CD4-positive, alpha-beta T cell treated with Interleukin-10 for 1 hour (primary cell): ENCODE measurements around the gene SRPRB.

Source experiments
- DNase-seq: peaks from one replicate; pipeline ENCODE4 v3.0.0-alpha.2; 2020

SRPRB gene, protein sequence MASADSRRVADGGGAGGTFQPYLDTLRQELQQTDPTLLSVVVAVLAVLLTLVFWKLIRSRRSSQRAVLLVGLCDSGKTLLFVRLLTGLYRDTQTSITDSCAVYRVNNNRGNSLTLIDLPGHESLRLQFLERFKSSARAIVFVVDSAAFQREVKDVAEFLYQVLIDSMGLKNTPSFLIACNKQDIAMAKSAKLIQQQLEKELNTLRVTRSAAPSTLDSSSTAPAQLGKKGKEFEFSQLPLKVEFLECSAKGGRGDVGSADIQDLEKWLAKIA

DNA sequence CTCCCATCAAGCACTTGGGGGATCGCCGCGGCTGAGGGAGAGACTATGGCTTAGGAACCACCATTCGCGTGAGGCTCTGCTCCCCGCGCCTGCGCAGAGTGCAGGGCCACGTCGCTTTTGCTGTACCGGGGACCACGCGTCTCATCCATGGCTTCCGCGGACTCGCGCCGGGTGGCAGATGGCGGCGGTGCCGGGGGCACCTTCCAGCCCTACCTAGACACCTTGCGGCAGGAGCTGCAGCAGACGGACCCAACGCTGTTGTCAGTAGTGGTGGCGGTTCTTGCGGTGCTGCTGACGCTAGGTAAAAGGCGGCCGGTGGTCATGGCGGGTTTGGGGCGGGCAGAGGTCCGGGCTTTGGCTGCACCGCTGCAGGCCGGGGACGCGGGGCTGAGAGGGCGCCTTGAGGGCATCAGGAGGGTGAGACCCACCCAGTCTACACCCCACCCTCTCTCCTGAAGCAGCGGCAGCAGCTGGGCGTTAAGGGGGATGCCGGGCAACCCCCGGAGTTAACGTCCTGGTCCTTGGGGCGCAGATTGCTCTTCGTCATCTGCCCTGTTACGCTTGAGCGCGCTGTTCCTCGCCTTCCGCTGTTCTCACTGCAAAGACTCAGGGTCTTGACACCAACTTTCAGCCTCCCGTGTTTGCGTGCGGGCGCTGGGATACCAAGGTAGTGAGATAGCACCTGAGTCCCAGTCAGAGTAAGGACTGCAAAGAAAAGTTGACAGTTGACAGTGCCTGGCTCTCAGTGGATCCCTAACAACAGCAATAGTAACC is at the start of gene SRPRB:
Gene SRPRB, plus strand, starts transcription at position 114 of the 774 bp plus-strand sequence. Its CDS starts 34 bp downstream, at position 148.
- DNase-seq = peak; percentile 97

DNA sequence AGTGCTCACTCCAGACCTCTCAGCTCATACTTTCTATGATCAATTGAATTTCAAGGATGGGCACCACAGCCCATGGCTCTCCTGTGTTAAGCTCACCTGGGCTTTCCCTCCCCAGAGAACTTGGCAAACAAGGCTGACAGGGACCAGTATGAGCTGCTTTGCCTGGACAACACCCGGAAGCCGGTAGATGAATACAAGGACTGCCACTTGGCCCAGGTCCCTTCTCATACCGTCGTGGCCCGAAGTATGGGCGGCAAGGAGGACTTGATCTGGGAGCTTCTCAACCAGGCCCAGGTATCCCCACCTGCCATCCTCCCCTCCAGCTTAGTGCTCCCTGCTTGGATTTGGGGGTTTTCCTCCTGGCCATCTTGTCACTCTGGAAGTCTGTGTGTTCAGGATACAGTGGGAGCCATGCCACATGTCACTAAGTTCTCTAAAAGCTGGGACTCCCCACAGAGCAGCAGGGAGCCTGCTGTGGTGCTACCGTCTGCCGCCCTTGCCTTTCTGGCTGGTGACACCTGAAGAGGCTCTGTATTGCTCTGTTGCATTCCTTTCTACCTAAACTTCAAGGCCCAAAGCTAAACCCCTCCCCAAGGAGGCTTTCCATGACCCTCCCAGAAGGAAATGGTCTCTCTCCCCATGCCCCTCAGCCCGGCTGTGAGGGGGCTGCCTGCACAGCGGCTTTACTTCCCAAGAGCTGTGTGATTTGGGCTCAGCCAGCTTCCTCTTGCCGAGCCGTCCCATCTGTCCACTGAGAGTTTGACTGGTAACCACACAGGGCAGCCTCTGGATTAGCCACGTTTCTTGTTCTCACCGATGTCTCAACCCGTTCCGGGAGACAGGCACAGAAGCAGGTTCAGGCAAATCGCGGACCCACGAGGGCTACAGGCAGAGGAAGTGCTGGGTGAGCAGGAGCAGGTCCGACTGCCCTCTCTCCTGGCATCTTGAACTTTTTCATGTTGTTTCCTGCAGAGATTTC is 48.6 kb upstream of the SRPRB start:
- DNase-seq = no peak

DNA sequence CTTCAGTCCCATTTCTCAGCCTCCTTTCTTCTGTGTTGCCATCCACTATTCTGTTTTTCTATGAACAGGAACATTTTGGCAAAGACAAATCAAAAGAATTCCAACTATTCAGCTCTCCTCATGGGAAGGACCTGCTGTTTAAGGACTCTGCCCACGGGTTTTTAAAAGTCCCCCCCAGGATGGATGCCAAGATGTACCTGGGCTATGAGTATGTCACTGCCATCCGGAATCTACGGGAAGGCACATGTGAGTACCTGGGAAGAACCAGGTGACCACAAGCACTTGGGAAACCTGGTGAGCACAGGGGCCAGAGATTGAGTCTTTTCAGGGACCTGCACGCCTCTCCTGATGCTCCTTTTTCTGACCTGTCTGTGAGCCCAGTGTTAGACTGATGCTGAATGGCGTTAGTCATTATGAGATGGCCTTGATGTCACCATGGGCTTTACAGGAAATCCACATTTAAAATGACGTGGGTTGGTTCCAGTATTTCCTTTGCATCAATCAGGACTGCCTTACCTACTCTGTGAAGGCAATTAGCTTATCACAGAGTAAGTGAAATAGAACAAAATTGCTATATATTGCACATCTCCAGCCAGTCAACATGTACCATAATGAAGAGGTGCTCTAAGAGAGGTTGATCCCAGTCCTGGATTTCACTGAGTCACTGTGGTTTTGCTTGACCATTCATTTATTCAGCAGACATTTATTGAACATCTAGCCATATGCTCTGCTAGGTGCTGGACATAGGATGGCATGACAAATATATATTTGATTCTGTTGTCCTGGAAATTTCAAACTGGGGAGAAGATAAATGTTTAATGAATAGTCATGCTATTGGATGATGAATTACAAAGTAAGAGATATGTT is 47.7 kb upstream of the SRPRB start:
- DNase-seq = no peak

DNA sequence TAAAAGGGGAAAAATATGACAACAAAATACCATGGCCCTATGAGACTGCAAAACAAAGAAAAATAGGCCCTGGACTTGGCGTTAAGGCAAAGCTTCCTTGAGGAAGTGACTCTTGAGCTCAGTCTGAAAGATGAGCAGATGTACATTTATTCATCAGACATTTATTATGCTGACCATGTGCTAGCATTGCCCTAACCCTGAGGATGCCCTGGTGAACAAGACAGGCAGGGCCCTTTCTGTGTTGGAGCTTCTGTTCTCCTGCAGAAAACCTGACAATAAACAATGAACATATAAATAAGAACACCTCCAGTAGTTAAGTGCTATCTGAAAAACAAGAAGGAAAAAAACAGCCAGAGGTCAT is 47.1 kb upstream of the SRPRB start:
- DNase-seq = no peak

DNA sequence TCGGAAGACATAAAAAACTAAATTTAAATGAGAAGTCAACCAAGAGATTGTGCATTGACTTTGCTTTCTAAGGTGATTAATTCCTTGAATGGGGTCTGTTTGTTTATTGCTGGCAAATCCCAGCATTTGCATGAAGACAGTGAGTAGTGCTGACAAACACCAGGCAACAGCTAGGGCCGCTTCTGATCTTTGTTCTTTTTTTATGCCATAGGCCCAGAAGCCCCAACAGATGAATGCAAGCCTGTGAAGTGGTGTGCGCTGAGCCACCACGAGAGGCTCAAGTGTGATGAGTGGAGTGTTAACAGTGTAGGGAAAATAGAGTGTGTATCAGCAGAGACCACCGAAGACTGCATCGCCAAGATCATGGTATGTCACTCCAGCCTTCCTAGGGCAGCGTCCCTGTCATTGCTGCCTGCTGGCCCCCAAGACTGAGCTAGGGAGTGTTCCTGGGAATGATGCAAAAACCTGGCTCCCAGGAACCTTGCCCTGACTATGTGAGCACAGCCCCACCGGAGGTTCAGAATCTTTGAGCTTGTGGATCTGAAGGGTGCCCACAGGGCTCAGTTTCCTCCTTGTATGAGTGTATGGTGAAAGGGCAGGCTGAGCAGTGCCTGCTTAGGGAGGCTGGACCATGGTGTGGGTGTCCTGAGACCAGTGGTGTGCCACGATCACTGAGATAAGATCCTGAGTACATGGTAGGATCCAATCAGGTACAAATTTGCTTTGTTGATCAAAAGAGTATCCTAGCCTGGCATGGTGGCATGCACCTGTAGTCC is 46.5 kb upstream of the SRPRB start:
- no peak for DNase-seq

DNA sequence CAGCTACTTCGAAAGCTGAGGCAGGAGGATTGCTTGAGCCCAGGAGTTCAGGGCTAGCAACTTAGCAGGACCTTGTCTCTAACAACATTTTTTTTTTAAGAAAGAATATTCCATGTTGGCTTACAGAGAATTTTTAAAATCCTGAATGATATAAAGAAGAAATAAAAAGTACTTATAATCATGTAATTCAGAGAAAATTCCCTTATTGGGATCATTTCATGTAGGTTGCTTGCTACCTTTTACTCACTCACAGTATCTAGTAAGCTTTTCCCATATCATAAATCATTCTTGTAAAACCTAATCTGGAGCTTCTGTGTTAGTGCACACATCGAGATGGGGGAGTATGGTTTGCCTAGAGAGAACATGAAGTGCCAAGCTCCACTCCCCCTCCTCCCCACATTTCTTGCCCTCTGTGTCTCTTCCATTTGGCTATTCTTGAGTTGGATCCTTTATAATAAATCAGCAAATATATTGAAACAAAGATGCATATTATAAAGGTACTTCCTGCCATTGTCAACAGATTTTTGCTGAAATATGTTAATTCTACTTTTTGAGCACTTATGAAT is 45.8 kb upstream of the SRPRB start:
- DNase-seq = no peak

DNA sequence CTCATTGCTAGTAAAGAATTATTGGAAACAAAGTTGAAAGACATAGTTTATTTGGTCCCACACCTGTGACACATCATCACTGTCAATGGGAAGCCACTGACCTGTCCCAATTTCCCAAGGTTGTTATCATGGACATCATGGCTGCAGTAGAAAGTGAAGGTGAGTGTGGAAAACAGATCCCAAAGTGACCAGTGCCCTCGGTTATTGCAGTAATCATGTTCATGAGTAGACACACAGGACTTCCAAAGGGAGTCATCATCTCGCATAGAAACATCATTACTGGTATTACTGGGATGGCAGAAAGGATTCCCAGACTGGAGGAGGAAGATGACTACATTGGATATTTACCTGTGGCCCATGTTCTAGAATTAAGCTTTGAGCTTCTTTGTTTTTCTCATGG is 44.7 kb upstream of the SRPRB start:
- no peak for DNase-seq

DNA sequence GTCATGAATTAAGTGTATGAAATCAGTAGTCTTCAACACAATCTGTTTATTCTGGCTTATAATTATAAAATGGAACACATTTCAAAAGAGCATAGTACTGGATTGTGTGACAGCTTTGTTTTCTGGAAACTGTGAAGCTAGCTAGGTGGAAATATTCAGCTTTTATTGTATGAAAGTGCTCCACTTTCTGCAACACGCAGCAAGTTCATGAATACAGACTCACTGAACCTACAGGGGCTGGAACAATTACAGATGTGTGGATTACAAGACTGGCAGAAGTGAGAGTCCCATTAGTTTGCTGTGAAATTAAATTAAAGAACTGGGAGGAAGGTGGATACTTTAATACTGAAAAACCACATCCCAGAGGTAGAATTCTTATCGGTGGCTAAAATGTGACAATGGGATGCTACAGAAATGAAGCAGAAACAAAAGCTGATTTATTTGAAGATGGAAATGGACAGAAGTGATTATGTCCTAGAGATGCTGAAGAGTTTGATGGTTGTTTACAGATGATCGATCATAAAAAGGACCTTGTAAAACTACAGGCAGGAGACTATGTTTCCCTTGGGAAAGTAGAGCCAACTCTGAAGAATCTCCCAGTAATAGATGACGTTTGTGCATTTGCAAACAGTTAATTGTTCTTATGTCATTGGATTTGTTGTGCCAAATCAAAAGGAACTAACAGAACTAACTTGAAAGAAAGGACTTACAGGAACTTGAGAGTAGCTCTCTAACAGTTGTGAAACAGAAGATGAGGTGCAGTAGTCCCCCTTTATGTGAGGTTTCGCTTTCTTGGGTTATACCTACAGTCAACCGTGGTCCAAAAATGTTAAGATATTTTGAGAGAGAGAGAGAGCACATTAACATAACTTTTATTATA is 43.8 kb upstream of the SRPRB start:
- no peak for DNase-seq

DNA sequence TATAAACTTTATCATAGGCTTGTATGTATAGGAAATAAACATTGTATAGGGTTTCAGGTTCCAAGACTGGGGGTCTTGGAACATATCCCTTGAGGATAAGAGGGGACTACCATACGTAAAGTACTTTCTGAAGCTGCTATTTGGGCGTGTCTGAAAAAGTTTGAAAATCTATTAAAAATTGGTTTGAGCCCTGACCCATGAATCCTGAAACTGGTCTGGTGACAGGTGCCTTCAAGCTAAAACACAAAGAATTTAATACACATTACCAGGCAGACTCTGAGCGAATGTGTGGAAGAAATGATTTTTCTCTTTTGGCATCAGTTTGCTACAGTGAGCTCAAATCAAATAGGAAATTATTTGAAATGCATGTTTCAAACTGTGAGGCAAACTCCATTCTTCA is 43.1 kb upstream of the SRPRB start:
- no peak for DNase-seq

DNA sequence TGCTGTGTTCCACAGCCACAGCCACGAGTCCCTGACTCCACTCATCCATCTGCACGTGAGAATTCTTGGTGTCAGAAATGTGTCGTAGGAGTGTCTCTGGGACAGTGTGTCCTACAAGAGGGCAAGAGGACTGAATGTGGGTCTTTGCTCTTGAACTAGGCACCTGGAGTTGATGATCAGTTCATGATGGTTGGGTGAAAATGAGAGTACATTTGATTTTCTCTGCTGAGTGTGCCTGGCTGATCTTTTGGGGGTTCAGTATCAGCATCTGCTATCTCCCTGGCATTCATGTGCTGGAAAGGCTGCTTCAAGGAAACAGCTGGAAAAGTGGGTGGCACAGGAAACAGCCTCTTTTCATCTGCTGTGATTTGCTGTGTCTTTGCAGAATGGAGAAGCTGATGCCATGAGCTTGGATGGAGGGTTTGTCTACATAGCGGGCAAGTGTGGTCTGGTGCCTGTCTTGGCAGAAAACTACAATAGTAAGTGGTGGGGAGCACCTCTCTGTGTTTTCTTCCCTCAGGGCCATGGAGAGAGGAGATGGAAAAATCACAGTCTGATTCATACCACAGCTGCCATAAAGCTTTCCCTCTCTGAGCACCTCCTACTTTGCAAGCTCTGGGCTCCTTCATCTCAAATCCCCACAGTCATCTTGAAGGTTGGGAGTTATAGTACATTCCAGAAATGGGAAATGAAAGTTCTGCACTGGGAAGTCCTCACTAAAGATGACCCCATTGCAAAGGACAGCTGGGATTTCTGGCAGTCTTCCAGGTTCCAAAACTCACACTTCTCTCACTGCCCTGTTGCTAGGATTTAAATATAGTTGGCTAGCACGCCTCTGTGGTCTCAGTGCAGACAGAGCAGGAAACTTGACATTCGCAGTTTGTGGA is 41.6 kb upstream of the SRPRB start:
- DNase-seq = no peak

DNA sequence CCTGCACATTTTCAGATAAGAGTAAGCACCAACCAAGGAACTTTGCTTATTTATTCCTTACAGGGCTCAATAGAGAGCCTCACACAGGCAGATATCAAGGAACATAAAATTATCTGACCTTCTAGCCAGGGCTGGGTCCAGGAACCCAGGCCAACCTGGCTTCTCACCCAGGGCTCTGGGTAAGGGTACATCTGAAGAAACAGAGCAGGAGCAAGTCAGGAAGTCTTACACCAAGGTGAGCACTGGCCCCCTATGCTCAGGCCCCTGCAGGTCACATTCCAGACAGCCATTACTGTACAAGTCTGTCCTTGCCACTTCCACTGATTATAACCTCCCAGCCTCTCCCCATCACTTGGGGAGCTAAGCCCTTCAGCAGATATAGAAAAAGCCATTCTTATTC is 40.4 kb upstream of the SRPRB start:
- DNase-seq = no peak

DNA sequence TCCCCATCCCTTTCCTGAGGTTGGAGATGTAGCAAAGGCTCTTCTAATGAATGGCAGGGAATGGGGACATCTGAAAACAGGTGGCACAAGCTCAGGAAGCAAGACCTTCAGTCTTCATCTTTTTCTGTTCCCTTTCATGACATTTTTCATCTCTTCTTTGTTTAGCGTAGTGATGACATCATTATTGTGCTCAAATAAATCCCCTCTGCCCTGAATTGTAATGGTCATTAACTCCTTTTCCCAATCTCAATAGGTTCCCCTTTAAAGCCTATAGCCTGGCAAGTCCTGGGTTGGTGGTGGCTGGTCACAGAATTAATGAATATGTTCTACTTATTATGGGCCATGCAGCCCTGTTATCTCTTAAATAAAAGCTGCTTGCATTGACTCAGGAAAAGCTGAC is 38.0 kb upstream of the SRPRB start:
- no peak for DNase-seq

DNA sequence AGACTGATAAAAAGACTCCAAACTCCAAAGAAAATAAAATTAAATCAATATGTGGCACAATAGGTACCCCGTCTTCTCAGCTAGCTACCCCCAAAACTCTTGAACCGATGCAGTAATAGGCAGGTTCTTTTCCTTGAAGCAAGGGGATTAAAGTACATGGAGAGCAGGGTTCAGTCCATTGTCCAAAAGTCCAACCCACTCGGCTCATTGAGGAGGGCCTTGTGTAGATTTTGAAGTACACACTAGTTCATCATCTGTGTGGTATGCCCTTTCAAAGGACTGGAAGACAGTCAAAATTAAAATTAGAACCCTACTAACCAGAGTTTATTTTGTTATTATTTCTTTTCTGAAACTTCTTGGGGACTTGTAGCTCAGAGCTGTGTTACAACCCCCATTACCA is 36.1 kb upstream of the SRPRB start:
- DNase-seq = no peak

DNA sequence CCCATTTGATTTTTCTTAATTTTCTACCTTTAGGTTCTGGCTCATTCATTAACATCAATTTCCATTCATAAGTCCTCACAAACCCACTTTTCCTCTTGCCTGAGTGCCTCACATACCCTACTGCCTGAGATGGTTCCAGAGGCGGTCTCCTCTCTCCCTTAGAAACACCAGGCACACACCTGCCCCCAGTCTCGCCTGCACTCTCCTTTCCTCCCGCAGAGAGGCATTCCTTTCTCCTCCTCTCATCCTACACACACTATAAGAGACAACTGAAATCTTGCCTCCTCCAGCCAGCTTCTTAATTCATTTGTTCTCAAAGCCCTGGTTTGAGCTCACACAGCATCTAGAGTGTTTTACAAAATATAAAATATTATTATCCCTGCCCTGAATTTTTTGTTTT is 31.9 kb upstream of the SRPRB start:
- DNase-seq = no peak

DNA sequence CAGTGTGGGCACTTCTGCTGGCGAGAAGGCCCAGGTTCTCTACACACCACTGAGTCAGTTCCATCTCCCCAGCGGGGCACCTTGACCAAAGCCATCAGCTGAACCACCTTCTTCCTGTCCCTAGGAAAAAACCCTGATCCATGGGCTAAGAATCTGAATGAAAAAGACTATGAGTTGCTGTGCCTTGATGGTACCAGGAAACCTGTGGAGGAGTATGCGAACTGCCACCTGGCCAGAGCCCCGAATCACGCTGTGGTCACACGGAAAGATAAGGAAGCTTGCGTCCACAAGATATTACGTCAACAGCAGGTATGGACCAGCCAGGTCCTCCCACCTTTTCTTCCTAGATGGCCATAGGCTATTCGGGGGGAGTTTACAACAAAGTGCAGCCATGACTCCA is 30.3 kb upstream of the SRPRB start:
- DNase-seq = no peak

DNA sequence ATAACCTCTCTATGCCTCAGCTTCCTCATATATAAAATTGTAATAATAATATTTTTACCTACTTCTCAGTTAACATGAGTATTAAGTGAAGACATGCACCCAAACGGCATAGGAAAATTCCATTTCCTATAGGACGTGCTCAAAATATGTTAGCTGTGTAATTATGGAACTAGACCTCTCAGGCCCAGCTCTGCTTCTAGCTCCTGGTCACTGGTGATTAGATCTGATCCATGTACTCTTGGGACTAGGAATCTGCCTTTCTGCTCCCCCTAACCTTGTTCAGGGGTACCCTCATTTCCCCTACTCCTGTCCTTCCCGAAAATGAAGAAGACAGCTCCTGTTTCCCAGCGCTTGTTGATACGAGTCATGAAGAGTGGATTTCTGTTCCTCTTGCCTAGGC is 29.8 kb upstream of the SRPRB start:
- DNase-seq = no peak

DNA sequence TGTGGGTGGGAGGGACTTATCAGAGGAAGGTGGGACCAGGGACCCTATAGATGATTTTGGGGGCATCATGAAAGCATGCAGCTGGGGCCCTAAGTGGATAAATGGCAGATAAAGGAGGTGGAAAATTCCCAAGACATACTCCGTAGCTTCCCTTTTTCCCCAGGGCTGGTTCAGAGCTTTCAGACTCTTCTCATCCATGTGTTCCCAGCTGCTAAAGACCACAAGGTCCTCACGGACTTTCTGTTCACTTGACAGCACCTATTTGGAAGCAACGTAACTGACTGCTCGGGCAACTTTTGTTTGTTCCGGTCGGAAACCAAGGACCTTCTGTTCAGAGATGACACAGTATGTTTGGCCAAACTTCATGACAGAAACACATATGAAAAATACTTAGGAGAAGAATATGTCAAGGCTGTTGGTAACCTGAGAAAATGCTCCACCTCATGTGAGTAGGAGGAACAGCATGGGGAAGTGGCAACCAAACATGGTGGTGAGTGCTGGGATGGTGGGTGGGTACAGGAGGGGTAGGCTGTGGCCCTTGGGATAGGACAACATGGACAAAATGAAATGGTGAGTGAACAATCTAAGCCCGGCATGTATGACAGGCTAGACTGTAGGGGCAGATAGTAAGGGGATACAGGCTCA is 28.7 kb upstream of the SRPRB start:
- no peak for DNase-seq

DNA sequence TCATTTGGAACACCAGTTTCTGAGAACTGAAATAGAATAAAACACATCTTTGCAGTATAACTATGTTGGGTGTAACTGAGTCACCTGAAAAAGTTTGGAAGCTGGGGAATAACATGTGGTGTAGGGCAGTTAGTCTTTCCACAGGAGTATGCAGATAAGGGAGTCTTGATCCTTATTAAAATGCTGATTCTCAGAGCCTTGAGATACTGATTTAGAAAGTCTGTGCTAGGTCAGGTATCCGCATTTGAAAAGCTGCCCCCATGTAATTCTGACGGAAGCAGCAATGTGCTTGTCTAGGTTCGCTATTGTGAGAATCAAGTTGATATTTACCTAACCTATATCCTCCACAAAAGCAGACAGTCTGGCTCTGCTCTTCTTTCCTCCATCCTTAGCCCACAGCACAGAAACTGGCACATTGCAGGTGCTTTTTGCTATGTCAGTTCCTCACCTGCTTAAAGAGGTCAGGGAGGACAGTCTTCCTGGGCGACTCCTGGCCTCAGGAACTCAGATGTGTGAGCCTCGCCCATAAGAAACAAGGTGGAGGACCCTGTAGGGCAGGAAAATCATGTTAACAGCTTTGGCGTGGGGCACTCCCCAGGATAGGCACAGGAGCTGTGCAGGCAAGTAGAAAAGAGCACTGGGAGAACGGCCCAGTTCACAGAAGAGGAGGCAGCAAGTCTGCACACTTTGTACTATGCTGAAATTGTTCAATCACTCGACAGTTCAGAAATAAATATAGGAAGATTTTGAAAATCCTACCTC is 27.6 kb upstream of the SRPRB start:
- DNase-seq = no peak
